Right cardiac atrium (tissue), 5 donors: ENCODE results near the gene THRB. TPM values are rescaled to one million over a fixed set of nuclear protein-coding genes. Genes with fewer than 3 reads are reported as not detected.

ENCODE experiments used
- ATAC-seq, 2 donors: fragments of 200-7000 bp; cut with Tn5 transposase; one replicate each; pipeline versions ENCODE4 v1.8.0 to v1.9.1; 2020; ENCODE audit warnings: moderate library complexity in 2 of 2, mild to moderate bottlenecking in 1 of 2
- DNase-seq, 3 donors: peaks; one replicate each; pipeline ENCODE4 v3.0.0-alpha.2; 2020
- H3K27ac ChIP-seq: one replicate; pipeline ENCODE4 v1.5.1; 2013; ENCODE audit warnings: mild to moderate bottlenecking, low read length, control low read depth, moderate library complexity
- H3K27me3 ChIP-seq: one replicate; pipeline ENCODE4 v1.6.1; 2013; ENCODE audit not compliant: control insufficient read depth, insufficient read depth
- H3K4me1 ChIP-seq: one replicate; pipeline ENCODE4 v1.6.1; 2013; ENCODE audit warnings: low read length; ENCODE audit not compliant: control insufficient read depth, insufficient read depth
- H3K4me3 ChIP-seq: one replicate; pipeline ENCODE4 v1.5.1; 2013; ENCODE audit warnings: low read length, control low read depth
- H3K9me3 ChIP-seq: one replicate; pipeline ENCODE4 v1.6.1; 2013; ENCODE audit warnings: low read length; ENCODE audit not compliant: control insufficient read depth
- WGBS: extraction: QIAGEN DNeasy Blood & Tissue Kit; methylation state at CpG from one replicate; pipeline ENCODE4 v1.1.7; 2013; 5-methylcytosine and 5-hydroxymethylcytosine counted together
- intact Hi-C, 4 donors: fragments of 100-400 bp; cut with DNase I; formaldehyde crosslinking; loops; one replicate each; pipeline versions ENCODE4 v1.11.0 to v1.14.0; 2022 to 2023
- polyA plus RNA-seq: library from polyadenylated mRNA; stranded (reverse); fragments of 200-250 nt; gene quantifications from one replicate; pipeline ENCODE4 v1.2.3, GENCODE V29; 2013
- total RNA-seq, 4 donors: library from RNA; stranded (reverse); fragmentation: NEBNext Ultra II Directional; extraction: Animal tissue kit (Norgen Biotek cat#: 25700); gene quantifications; one replicate each; pipeline ENCODE4 v1.2.1, GENCODE V29; 2021
- donor health status: healthy with polysubstance abuse.
- donor health status: DM: no; HTN: yes; CAD: no.
- donor health status: DM: no; HTN: no; CAD: no.
- donor health status: DM: no; HTN: yes; CAD: no; lungs with severe emphysema.
- donor health status: DM: yes; HTN: yes; CAD: no.

Gene THRB
- total and polyA plus RNA-seq, 5 donors = 5.3 to 25.0 (median 18.5) TPM

GRCh38 chr3:24348348-24348747 lies 146.3 kb downstream of the THRB start:
- Histone ChIP-seq H3K27me3 (no peaks in the 10 kb centered on the region), H3K4me3 (no peak overlapping the region), H3K9me3 (no peaks in the 10 kb centered on the region), H3K4me1 (peaks cover 3% of the 10 kb centered on the region), H3K27ac (no peak overlapping the region)
- intact Hi-C loops = no loop called here
- DNase-seq (no peak), ATAC-seq (no peak)
- 94% methylated on average over 4 of the region's 4 CpGs for WGBS

DNA sequence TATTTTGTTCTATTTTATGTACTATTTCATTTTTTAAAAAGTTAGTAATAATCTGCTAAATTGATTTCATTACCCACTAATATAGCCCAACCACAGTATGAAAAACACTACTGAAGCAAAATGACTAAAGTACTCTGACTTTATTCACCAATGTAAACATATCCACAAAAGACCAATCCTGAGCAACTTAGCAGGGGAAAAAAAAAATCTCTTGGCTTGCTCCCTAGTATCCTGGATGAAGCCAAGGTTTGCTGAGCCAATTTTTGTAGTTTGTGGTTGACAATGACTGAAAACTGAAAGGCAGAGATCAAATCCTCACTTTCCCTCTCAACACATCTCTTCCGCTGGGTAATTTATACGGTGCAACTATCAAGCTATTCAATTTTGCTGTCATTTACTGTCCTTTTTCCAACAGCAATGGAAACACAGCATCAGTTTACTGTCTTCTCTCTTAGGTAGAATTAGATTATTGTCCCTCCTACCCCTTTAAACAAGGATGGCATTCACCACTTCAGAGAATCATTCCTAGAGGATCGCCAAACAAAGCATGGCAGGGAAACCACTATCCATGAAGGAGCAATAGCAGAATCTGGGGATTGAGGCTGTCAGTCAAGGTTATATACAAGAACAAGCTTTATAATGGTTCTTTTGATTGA lies 149.7 kb downstream of the THRB start:
- peak in 1 of 2 donors; percentile 39 for ATAC-seq
- H3K27me3 ChIP-seq = no peaks in the 10 kb centered on the region
- no peaks in the 10 kb centered on the region for H3K9me3 ChIP-seq
- H3K4me1 ChIP-seq = peaks cover 5% of the 10 kb centered on the region
- 52% methylated on average over 3 of the region's 3 CpGs for WGBS
- H3K4me3 ChIP-seq = no peak overlapping the region
- intact Hi-C loops = no loop called here
- no peak overlapping the region for H3K27ac ChIP-seq
- DNase-seq = no peak

GRCh38 chr3:24343084-24343783 lies 151.4 kb downstream of the THRB start:
- Histone ChIP-seq H3K4me3 (no peak overlapping the region), H3K27ac (no peak overlapping the region), H3K9me3 (no peaks in the 10 kb centered on the region), H3K4me1 (peaks cover 5% of the 10 kb centered on the region), H3K27me3 (no peaks in the 10 kb centered on the region)
- intact Hi-C loops = no loop called here
- ATAC-seq = no peak
- WGBS = 89% methylated on average over 3 of the region's 3 CpGs
- no peak for DNase-seq

GRCh38 chr3:24342275-24342674 lies 152.4 kb downstream of the THRB start:
- WGBS = 90% methylated on average over 4 of the region's 4 CpGs
- no peaks in the 10 kb centered on the region for H3K27me3 ChIP-seq
- H3K27ac ChIP-seq = no peak overlapping the region
- no peak overlapping the region for H3K4me3 ChIP-seq
- ATAC-seq (peak in 1 of 2 donors; percentile 22), DNase-seq (no peak)
- H3K4me1 ChIP-seq = peaks cover 5% of the 10 kb centered on the region
- no peaks in the 10 kb centered on the region for H3K9me3 ChIP-seq
- intact Hi-C loops = no loop called here

- Histone ChIP-seq H3K27me3 (no peaks in the 10 kb centered on the region), H3K4me3 (no peak overlapping the region), H3K9me3 (no peaks in the 10 kb centered on the region), H3K27ac (no peak overlapping the region), H3K4me1 (peaks cover 5% of the 10 kb centered on the region)
- ATAC-seq (no peak), DNase-seq (no peak)
- intact Hi-C loops = no loop called here
Measured at GRCh38 chr3:24341668-24342067, 153.0 kb downstream of the THRB start.

GRCh38 chr3:24340966-24341365 lies 153.7 kb downstream of the THRB start:
- intact Hi-C loops = no loop called here
- Histone ChIP-seq H3K27ac (no peak overlapping the region), H3K4me1 (peaks cover 8% of the 10 kb centered on the region), H3K9me3 (no peaks in the 10 kb centered on the region), H3K27me3 (no peaks in the 10 kb centered on the region), H3K4me3 (no peak overlapping the region)
- 78% methylated on average over 4 of the region's 4 CpGs for WGBS
- ATAC-seq (no peak), DNase-seq (no peak)

DNA sequence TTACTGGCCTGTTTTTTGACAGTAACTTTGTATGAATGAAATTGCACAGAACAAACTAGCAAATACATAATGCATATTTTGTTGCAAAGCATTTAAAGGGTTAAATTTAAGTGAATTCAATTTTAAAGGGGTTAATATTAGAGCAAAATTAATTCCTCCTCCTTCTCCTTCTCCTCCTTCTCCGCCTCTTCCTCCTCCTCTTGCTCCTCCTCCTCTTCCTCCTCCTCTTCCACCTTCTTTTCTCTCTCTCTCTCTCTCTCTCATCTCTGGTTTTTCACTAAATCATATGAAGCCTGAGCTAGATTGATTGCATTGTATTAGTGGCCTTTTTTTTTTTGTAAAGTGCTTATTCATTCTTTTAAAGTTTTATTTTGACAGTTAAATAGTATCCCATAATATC lies 154.5 kb downstream of the THRB start:
- ATAC-seq (no peak), DNase-seq (no peak)
- intact Hi-C loops = no loop called here
- WGBS = 79% methylated on average over 1 of the region's 1 CpG
- H3K27me3 ChIP-seq = no peaks in the 10 kb centered on the region
- peaks cover 8% of the 10 kb centered on the region for H3K4me1 ChIP-seq
- no peaks in the 10 kb centered on the region for H3K9me3 ChIP-seq
- no peak overlapping the region for H3K27ac ChIP-seq
- no peak overlapping the region for H3K4me3 ChIP-seq

- peak; percentile 17 to 55 (median 30) for DNase-seq
- WGBS = 52% methylated on average over 5 of the region's 5 CpGs
- Histone ChIP-seq H3K9me3 (no peaks in the 10 kb centered on the region), H3K27ac (no peak overlapping the region), H3K27me3 (no peaks in the 10 kb centered on the region), H3K4me1 (peaks cover 8% of the 10 kb centered on the region), H3K4me3 (no peak overlapping the region)
- ATAC-seq = peak; percentile 31 to 33
- intact Hi-C loops = no loop called here
Measured at GRCh38 chr3:24339266-24339825, 155.3 kb downstream of the THRB start.

- Histone ChIP-seq H3K9me3 (no peaks in the 10 kb centered on the region), H3K4me1 (peaks cover 8% of the 10 kb centered on the region), H3K27me3 (no peaks in the 10 kb centered on the region), H3K27ac (no peak overlapping the region), H3K4me3 (no peak overlapping the region)
- DNase-seq (no peak), ATAC-seq (no peak)
- intact Hi-C loops = no loop called here
- WGBS = 77% methylated on average over 5 of the region's 5 CpGs
Measured at GRCh38 chr3:24338409-24339130, 156.1 kb downstream of the THRB start.

DNA sequence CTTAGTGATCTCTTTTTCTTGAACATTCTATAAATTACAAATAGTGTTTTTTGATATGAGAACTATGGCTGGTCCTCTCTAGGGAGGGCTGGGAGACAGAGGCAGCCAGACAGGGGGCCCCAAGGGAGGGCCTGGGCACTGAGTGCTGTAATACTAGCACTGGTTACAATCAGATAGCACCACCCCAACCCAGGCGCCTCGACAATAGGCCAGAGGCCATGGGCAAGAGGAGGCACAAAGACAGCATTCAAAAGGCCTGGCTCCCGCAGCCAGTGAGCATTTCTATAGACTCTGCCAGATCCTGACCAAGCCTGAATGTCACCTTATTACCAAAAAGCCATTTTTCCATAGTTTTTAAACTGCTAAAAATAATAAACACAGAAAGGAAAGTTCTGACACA lies 158.5 kb downstream of the THRB start:
- intact Hi-C loops = no loop called here
- ATAC-seq = peak in 1 of 2 donors; percentile 51
- H3K9me3 ChIP-seq = no peaks in the 10 kb centered on the region
- no peak overlapping the region for H3K27ac ChIP-seq
- DNase-seq = peak; percentile 41 to 72 (median 70)
- H3K4me1 ChIP-seq = peaks cover 3% of the 10 kb centered on the region
- 54% methylated on average over 3 of the region's 3 CpGs for WGBS
- H3K4me3 ChIP-seq = no peak overlapping the region
- H3K27me3 ChIP-seq = no peaks in the 10 kb centered on the region

- no peak for ATAC-seq
Measured at GRCh38 chr3:24332092-24332491, 162.6 kb downstream of the THRB start.

More at GRCh38 chr3:24332092-24332491, 162.6 kb downstream of the THRB start:
- Histone ChIP-seq H3K9me3 (no peaks in the 10 kb centered on the region), H3K27me3 (no peaks in the 10 kb centered on the region), H3K27ac (no peak overlapping the region), H3K4me3 (no peak overlapping the region), H3K4me1 (peaks cover 3% of the 10 kb centered on the region)
- intact Hi-C loops = no loop called here
- DNase-seq = no peak
- 89% methylated on average over 3 of the region's 3 CpGs for WGBS
